Skeletal muscle tissue (tissue), 4 donors: ENCODE measurements around the gene PDGFB. TPM values are rescaled to one million over a fixed set of nuclear protein-coding genes. Genes with fewer than 3 reads are reported as not detected.

Source experiments
- H3K27ac ChIP-seq: one replicate; pipeline ENCODE4 v1.7.0; 2013; ENCODE audit warnings: mild to moderate bottlenecking, low read depth, low read length, inconsistent platforms
- H3K27me3 ChIP-seq, 3 donors: one replicate each; pipeline ENCODE4 v1.7.0; 2013; ENCODE audit warnings: low read length in 3 of 3; ENCODE audit not compliant: control insufficient read depth in 3 of 3, insufficient read depth in 3 of 3
- H3K36me3 ChIP-seq, 3 donors: one replicate each; pipeline ENCODE4 v1.7.0; 2013; ENCODE audit warnings: low read length in 3 of 3; ENCODE audit not compliant: control insufficient read depth in 3 of 3, insufficient read depth in 3 of 3
- H3K4me1 ChIP-seq, 3 donors: one replicate each; pipeline ENCODE4 v1.7.0; 2013; ENCODE audit warnings: low read length in 3 of 3, mild to moderate bottlenecking in 3 of 3; ENCODE audit not compliant: control insufficient read depth in 3 of 3, insufficient read depth in 3 of 3
- H3K4me3 ChIP-seq, 3 donors: one replicate each; pipeline ENCODE4 v1.7.0; 2013; ENCODE audit warnings: low read length in 3 of 3
- H3K9ac ChIP-seq, 3 donors: one replicate each; pipeline ENCODE4 v1.7.0; 2013; ENCODE audit warnings: low read length in 3 of 3, mild to moderate bottlenecking in 3 of 3, moderate library complexity in 2 of 3, low read depth in 1 of 3
- H3K9me3 ChIP-seq, 3 donors: one replicate each; pipeline ENCODE4 v1.7.0; 2013; ENCODE audit warnings: low read length in 3 of 3; ENCODE audit not compliant: control insufficient read depth in 3 of 3
- total RNA-seq: library from RNA; depleted of rRNA; stranded (reverse); fragments of >200 nt; gene quantifications from one replicate; pipeline ENCODE4 v1.2.3, GENCODE V29; 2014
- donor health status: Osteomylitis.

Gene PDGFB
- total RNA-seq, 1 donor from 2014 or later, result 8.9 TPM

GRCh38 chr22:39254789-39255298 lies 10.1 kb upstream of the PDGFB start:
- Histone ChIP-seq H3K4me3 (peak overlapping the region in 2 of 3 donors; percentile 54 to 68), H3K36me3 (no peaks in the 10 kb centered on the region), H3K27me3 (peaks cover 0 to 2% (median 0%) of the 10 kb centered on the region in 3 donors), H3K4me1 (peaks cover 46 to 69% (median 57%) of the 10 kb centered on the region in 3 donors), H3K27ac (peak overlapping the region; percentile 100), H3K9me3 (no peaks in the 10 kb centered on the region), H3K9ac (peak overlapping the region; percentile 95 to 99 (median 95))

- H3K27ac ChIP-seq, result peak overlapping the region; percentile 100
- H3K36me3 ChIP-seq, result no peaks in the 10 kb centered on the region
- peaks cover 0 to 2% (median 0%) of the 10 kb centered on the region in 3 donors for H3K27me3 ChIP-seq
- H3K4me1 ChIP-seq, result peaks cover 46 to 72% (median 58%) of the 10 kb centered on the region in 3 donors
- H3K4me3 ChIP-seq, result peak overlapping the region; percentile 48 to 71 (median 68)
- H3K9me3 ChIP-seq, result no peaks in the 10 kb centered on the region
- H3K9ac ChIP-seq, result peak overlapping the region; percentile 95 to 99 (median 95)
Observed at GRCh38 chr22:39254122-39254521, 9.3 kb upstream of the PDGFB start.

GRCh38 chr22:39253435-39254070 lies 8.8 kb upstream of the PDGFB start:
- peak overlapping the region; percentile 100 for H3K27ac ChIP-seq
- peaks cover 0 to 2% (median 0%) of the 10 kb centered on the region in 3 donors for H3K27me3 ChIP-seq
- H3K4me3 ChIP-seq, result peak overlapping the region; percentile 48 to 71 (median 68)
- no peaks in the 10 kb centered on the region for H3K36me3 ChIP-seq
- H3K9me3 ChIP-seq, result no peaks in the 10 kb centered on the region
- peaks cover 46 to 77% (median 60%) of the 10 kb centered on the region in 3 donors for H3K4me1 ChIP-seq
- peak overlapping the region; percentile 95 to 99 (median 95) for H3K9ac ChIP-seq

- peak overlapping the region in 2 of 3 donors; percentile 22 to 32 for H3K4me3 ChIP-seq
- H3K4me1 ChIP-seq, result peaks cover 46 to 82% (median 65%) of the 10 kb centered on the region in 3 donors
- peak overlapping the region; percentile 43 to 72 (median 56) for H3K9ac ChIP-seq
- H3K36me3 ChIP-seq, result no peaks in the 10 kb centered on the region
- no peaks in the 10 kb centered on the region for H3K9me3 ChIP-seq
- H3K27ac ChIP-seq, result peak overlapping the region; percentile 100
- H3K27me3 ChIP-seq, result peaks cover 0 to 2% (median 0%) of the 10 kb centered on the region in 3 donors
Observed at GRCh38 chr22:39252461-39253434, 8.0 kb upstream of the PDGFB start.

- peak overlapping the region; percentile 100 for H3K27ac ChIP-seq
- H3K4me1 ChIP-seq, result peaks cover 53 to 85% (median 72%) of the 10 kb centered on the region in 3 donors
Observed at GRCh38 chr22:39251762-39252460, 7.1 kb upstream of the PDGFB start.

GRCh38 chr22:39250838-39251237 lies 6.1 kb upstream of the PDGFB start:
- H3K27me3 ChIP-seq, result peaks cover 0 to 2% (median 0%) of the 10 kb centered on the region in 3 donors
- H3K9me3 ChIP-seq, result no peaks in the 10 kb centered on the region
- H3K27ac ChIP-seq, result no peak overlapping the region
- peak overlapping the region in 1 of 3 donors; percentile 25 for H3K9ac ChIP-seq
- H3K4me1 ChIP-seq, result peaks cover 52 to 83% (median 70%) of the 10 kb centered on the region in 3 donors
- H3K36me3 ChIP-seq, result no peaks in the 10 kb centered on the region
- H3K4me3 ChIP-seq, result no peak overlapping the region

More at GRCh38 chr22:39251762-39252460, 7.1 kb upstream of the PDGFB start:
- Histone ChIP-seq H3K9me3 (no peaks in the 10 kb centered on the region), H3K4me3 (no peak overlapping the region), H3K36me3 (no peaks in the 10 kb centered on the region), H3K27me3 (peaks cover 0 to 2% (median 0%) of the 10 kb centered on the region in 3 donors), H3K9ac (peak overlapping the region in 2 of 3 donors; percentile 43 to 45)

- Histone ChIP-seq H3K4me3 (no peak overlapping the region), H3K27ac (no peak overlapping the region), H3K9me3 (no peaks in the 10 kb centered on the region), H3K27me3 (peaks cover 0 to 2% (median 0%) of the 10 kb centered on the region in 3 donors), H3K36me3 (no peaks in the 10 kb centered on the region), H3K9ac (peak overlapping the region in 2 of 3 donors; percentile 40 to 73), H3K4me1 (peaks cover 53 to 83% (median 70%) of the 10 kb centered on the region in 3 donors)
Observed at GRCh38 chr22:39250131-39250530, 5.3 kb upstream of the PDGFB start.

- peaks cover 0 to 2% (median 0%) of the 10 kb centered on the region in 3 donors for H3K27me3 ChIP-seq
- H3K36me3 ChIP-seq, result no peaks in the 10 kb centered on the region
- H3K4me1 ChIP-seq, result peaks cover 45 to 77% (median 63%) of the 10 kb centered on the region in 3 donors
- no peak overlapping the region for H3K27ac ChIP-seq
- no peaks in the 10 kb centered on the region for H3K9me3 ChIP-seq
- no peak overlapping the region for H3K4me3 ChIP-seq
- H3K9ac ChIP-seq, result no peak overlapping the region
Observed at GRCh38 chr22:39249086-39249704, 4.4 kb upstream of the PDGFB start.

GRCh38 chr22:39248254-39248653 lies 3.5 kb upstream of the PDGFB start:
- Histone ChIP-seq H3K4me1 (peaks cover 37 to 75% (median 56%) of the 10 kb centered on the region in 3 donors), H3K27ac (no peak overlapping the region), H3K9ac (peak overlapping the region in 2 of 3 donors; percentile 38 to 40), H3K4me3 (no peak overlapping the region), H3K36me3 (no peaks in the 10 kb centered on the region), H3K27me3 (peaks cover 0 to 2% (median 0%) of the 10 kb centered on the region in 3 donors), H3K9me3 (no peaks in the 10 kb centered on the region)
